Lower leg skin (tissue), 4 donors: ENCODE data around the gene SF3B6. TPM values are rescaled to one million over a fixed set of nuclear protein-coding genes. Genes with fewer than 3 reads are reported as not detected.

Experiments
- DNase-seq, 2 donors: peaks; one replicate each; pipeline ENCODE4 v3.0.0-alpha.2; 2019; ENCODE audit warnings: low spot score in 2 of 2
- H3K4me3 ChIP-seq: fragments of 200-600 bp; sonication (generic); 2 replicates; pipeline ENCODE4 v1.5.1; 2017; ENCODE audit warnings: mild to moderate bottlenecking, low read depth; ENCODE audit not compliant: poor library complexity, severe bottlenecking
- POLR2A ChIP-seq, 2 donors: fragments of 450-650 bp; IDR thresholded peaks; one replicate each; pipeline ENCODE4 v1.6.1; 2016 to 2017; ENCODE audit warnings: antibody characterized with exemption in 2 of 2, mild to moderate bottlenecking in 1 of 2, moderate library complexity in 1 of 2
- WGBS, 2 donors: methylation state at CpG; one replicate each; pipeline ENCODE4 v1.1.5; 2018; 5-methylcytosine and 5-hydroxymethylcytosine counted together
- intact Hi-C: fragments of 100-400 bp; cut with DNase I; formaldehyde crosslinking; loops from one replicate; pipeline ENCODE4 v1.15.0; 2023; ENCODE audit warnings: low total_unique reads
- total RNA-seq, 4 donors: library from RNA; depleted of rRNA; stranded (reverse); fragments of >200 nt; gene quantifications; one replicate each; pipeline ENCODE4 v1.1.0, GENCODE V29; 2016
- TF ChIP-seq, protein P1 (sequence below), 3 donors: fragments of 450-650 bp; IDR thresholded peaks; one replicate each; pipeline ENCODE4 v1.5.1; 2016; ENCODE audit warnings: antibody characterized with exemption in 3 of 3, mild to moderate bottlenecking in 3 of 3, moderate library complexity in 2 of 3

SF3B6 gene
- total RNA-seq, 4 donors from 2014 or later: 81.3 to 90.8 (median 86.5) TPM

GRCh38 chr2:24077879-24078278 lies 1.8 kb upstream of the SF3B6 start:
- WGBS, 2 donors: 57 to 60% methylated on average over 2 of the region's 2 CpGs
- TF ChIP-seq, protein P1, sequence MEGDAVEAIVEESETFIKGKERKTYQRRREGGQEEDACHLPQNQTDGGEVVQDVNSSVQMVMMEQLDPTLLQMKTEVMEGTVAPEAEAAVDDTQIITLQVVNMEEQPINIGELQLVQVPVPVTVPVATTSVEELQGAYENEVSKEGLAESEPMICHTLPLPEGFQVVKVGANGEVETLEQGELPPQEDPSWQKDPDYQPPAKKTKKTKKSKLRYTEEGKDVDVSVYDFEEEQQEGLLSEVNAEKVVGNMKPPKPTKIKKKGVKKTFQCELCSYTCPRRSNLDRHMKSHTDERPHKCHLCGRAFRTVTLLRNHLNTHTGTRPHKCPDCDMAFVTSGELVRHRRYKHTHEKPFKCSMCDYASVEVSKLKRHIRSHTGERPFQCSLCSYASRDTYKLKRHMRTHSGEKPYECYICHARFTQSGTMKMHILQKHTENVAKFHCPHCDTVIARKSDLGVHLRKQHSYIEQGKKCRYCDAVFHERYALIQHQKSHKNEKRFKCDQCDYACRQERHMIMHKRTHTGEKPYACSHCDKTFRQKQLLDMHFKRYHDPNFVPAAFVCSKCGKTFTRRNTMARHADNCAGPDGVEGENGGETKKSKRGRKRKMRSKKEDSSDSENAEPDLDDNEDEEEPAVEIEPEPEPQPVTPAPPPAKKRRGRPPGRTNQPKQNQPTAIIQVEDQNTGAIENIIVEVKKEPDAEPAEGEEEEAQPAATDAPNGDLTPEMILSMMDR (IDR thresholded peaks at IDR 0.05): no peak
- TF ChIP-seq POLR2A (IDR thresholded peaks at IDR 0.05): no peak
- intact Hi-C loops: no loop called here
- no peak overlapping the region for H3K4me3 ChIP-seq
- DNase-seq: no peak

DNA sequence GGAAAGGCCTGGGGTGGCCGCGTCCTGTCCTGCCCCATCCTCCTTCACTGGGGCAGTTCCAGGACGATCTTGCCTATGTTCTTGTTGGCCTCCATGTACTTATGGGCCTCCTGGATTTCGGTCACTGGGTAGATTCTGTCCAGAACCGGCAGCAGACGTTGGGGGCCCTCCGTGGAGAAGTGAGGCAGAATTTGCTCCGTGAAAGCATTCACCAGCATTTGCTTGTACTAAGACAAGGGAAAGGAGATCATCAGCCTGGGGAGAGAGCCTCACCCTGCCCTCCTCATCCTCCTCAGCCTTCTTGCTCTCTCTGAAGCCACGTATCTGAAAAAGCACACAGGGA lies 1.4 kb upstream of the SF3B6 start:
- intact Hi-C loops: no loop called here
- DNase-seq: no peak
- WGBS, 2 donors: 5 to 11% methylated on average over 9 of the region's 9 CpGs
- no peak for TF ChIP-seq POLR2A (IDR thresholded peaks at IDR 0.05)
- TF ChIP-seq, protein P1 (IDR thresholded peaks at IDR 0.05): no peak
- H3K4me3 ChIP-seq: peak overlapping the region; percentile 41

DNA sequence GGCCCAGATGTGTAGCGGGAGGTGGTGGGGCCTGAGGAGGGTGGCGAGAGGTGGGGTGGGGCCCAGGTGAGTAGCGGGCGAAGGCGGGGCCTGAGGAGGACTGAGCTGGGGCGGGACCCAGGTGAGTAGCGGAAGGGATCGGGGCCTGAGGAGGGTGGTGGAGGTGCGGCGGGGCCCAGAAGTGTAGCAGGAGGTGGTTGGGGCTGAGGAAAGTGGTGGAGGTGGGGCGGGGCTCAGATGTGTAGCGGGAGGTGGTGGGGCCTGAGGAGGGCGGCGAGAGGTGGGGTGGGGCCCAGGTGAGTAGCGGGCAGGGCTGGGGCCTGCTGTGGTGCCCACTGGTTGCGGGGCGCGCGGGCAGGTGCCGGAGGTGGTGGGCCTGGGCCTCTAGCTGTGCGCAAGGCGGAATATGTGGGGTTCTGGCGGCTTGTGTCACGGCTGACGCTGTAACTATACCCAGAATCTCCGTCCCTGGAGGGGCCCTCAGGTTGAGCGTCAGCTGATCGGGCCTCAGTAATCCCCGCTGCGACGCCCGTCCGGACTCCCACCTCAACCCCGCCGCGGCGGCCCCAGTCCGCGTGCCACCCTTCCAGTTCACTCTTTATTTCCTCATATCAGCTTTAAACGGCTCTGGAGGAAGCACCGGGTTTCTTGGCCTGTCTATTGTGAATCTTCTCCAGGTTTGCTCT lies 866 bp upstream of the SF3B6 start:
- TF ChIP-seq, protein P1 (IDR thresholded peaks at IDR 0.05): no peak
- TF ChIP-seq POLR2A (IDR thresholded peaks at IDR 0.05): no peak
- H3K4me3 ChIP-seq: peak overlapping the region; percentile 41
- intact Hi-C loops: no loop called here
- 3 to 6% methylated on average over 41 of the region's 41 CpGs for WGBS, 2 donors
- no peak for DNase-seq

GRCh38 chr2:24075259-24075658 lies 867 bp downstream of the SF3B6 start:
- H3K4me3 ChIP-seq: no peak overlapping the region
- no peak for DNase-seq
- 49 to 50% methylated on average over 5 of the region's 5 CpGs for WGBS, 2 donors
- intact Hi-C loops: no loop called here
- no peak for TF ChIP-seq POLR2A (IDR thresholded peaks at IDR 0.05)
- TF ChIP-seq, protein P1 (IDR thresholded peaks at IDR 0.05): no peak

DNA sequence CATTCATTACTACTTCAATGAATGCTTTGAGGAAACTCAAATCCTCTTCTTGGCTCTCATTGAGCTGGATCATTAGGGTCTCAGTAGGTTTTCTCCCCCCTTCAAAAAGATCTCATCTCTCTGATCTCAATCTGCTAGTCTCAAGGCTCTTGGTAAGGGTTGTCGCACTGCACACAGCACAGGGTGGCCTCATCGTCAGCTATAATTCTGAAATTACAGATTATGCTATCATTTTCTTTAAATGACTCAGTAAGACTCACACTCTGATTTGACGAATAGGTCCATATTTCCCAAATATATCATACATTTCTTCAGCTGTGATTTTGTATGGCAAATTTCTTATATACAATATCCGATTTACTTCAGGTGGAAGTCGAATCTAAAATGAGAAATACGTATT lies 2.3 kb downstream of the SF3B6 start:
- TF ChIP-seq, protein P1 (IDR thresholded peaks at IDR 0.05): no peak
- TF ChIP-seq POLR2A (IDR thresholded peaks at IDR 0.05): no peak
- no peak for DNase-seq
- no peak overlapping the region for H3K4me3 ChIP-seq
- WGBS, 2 donors: 88 to 91% methylated on average over 6 of the region's 6 CpGs
- intact Hi-C loops: no loop called here

- TF ChIP-seq POLR2A (IDR thresholded peaks at IDR 0.05): no peak
- TF ChIP-seq, protein P1 (IDR thresholded peaks at IDR 0.05): no peak
- WGBS, 2 donors: 86 to 95% methylated on average over 4 of the region's 4 CpGs
- intact Hi-C loops: no loop called here
- H3K4me3 ChIP-seq: no peak overlapping the region
- DNase-seq: no peak
Measured at GRCh38 chr2:24072259-24072658, 3.9 kb downstream of the SF3B6 start.
